Measurements from ENCODE around the gene KCNG4. TPM values are rescaled to one million over a fixed set of nuclear protein-coding genes. Genes with fewer than 3 reads are reported as not detected.

The KCNG4 gene
- total and polyA plus RNA-seq, 4 experiments from 2014 or later: not detected

DNA sequence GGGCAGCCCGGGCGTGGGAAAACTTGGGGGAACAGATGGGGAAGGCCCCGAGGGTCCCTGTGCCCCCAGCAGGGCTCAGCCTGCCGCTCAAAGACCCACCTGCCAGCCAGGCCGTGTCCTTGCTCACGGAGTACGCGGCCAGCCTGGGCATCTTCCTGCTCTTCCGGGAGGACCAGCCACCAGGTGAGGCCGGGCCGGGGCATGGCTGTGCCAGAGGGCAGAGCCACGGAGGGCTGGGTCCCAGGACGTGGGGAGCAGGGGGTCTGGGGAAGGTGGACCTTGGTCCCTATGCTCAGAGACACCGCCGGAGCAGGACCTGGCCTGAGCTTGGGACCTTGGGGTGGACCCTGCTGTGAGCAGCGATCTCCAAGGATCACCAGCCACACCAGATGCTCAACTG is 48.3 kb downstream of the KCNG4 start:
- Histone ChIP-seq H3K4me1 (ENCODE audit: insufficient read depth, low read length) (peaks cover 10% of the 10 kb centered on the region), H3K27ac (ENCODE audit: low read depth, low read length) (no peak overlapping the region)

DNA sequence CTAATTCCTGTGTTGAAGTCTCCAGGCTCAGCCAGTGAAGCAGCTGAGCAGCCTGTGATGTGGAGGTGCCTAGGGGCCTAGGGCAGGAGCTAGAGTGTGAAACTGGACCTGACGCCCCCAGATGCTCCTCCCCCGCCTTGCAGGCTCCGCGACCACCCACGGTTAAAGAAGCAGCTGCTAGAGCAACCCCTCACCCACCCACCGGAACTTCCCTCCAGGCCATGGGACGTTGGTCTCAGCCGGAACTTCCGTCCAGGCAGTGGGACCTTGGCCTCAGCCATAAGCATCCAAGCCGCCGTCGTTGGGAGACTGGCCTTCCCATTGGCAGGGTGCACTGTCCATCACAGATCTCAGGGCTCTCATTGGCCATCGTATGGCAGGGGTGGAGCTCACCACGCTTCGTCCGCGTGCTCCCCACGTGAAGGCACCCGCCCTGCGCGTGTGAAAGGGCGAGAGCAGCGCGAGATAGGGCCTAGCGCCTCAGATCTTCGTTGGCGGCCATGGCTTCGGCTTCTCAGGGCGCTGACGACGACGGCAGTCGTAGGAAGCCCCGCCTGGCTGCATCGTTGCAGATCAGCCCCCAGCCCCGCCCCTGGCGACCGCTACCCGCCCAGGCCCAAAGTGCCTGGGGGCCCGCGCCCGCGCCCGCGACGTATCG is 49.0 kb downstream of the KCNG4 start, which contains the start of gene ADAD2:
Gene ADAD2, plus strand, starts transcription at position 427 of the 658 bp plus-strand sequence. Its CDS starts 74 bp downstream, at position 501.
- H3K9me3 Mint-ChIP-seq: no peaks in the 10 kb centered on the region
- Histone ChIP-seq H3K9me3 (ENCODE audit: control insufficient read depth in 1 of 2, low read length in 2 of 2) (no peaks in the 10 kb centered on the region), H3K4me1 (ENCODE audit: insufficient read depth, low read length) (peaks cover 15% of the 10 kb centered on the region), H3K36me3 (ENCODE audit: insufficient read depth, low read length) (no peaks in the 10 kb centered on the region), H3K27ac (ENCODE audit: low read depth, low read length) (no peak within 1 kb of the TSS), H3K4me3 (ENCODE audit: low read length in 2 of 2) (no peak within 1 kb of the TSS), H3K27me3 (ENCODE audit: insufficient read depth, low read length) (no peaks in the 10 kb centered on the region)
- intact Hi-C loops (cut with micrococcal nuclease): no loop called here
- H3K4me3 Mint-ChIP-seq: no peak within 1 kb of the TSS
- DNase-seq: no peak
- no peaks in the 10 kb centered on the region for H3K27me3 Mint-ChIP-seq
- POLR2A ChIA-PET (ENCODE audit: partially characterized antibody): no interaction called here
- H3K36me3 Mint-ChIP-seq: peaks cover 0 to 3% of the 10 kb centered on the region in 2 donors
- peaks cover 4 to 32% (median 20%) of the 10 kb centered on the region in 4 donors for H3K4me1 Mint-ChIP-seq
- H3K27ac Mint-ChIP-seq: peak within 1 kb of the TSS in 2 of 7 donors; percentile 36 to 65
- CTCF ChIA-PET (ENCODE audit: partially characterized antibody): interaction anchor here (1.2 kb wide), 1 partner anchor 106 kb away, joined by 3 read pairs; no protein-coding TSS in a partner anchor

More for the DNA sequence above, 48.3 kb downstream of the KCNG4 start:
- Histone ChIP-seq H3K27me3 (ENCODE audit: insufficient read depth, low read length) (no peaks in the 10 kb centered on the region), H3K9me3 (ENCODE audit: control insufficient read depth in 1 of 2, low read length in 2 of 2) (no peaks in the 10 kb centered on the region), H3K4me3 (ENCODE audit: low read length in 2 of 2) (no peak overlapping the region), H3K36me3 (ENCODE audit: insufficient read depth, low read length) (no peaks in the 10 kb centered on the region)
- H3K4me3 Mint-ChIP-seq: no peak overlapping the region
- POLR2A ChIA-PET (ENCODE audit: partially characterized antibody): no interaction called here
- intact Hi-C loops (cut with micrococcal nuclease): no loop called here
- H3K27ac Mint-ChIP-seq: no peak overlapping the region
- CTCF ChIA-PET (ENCODE audit: partially characterized antibody): no interaction called here
- DNase-seq: no peak
- no peaks in the 10 kb centered on the region for H3K9me3 Mint-ChIP-seq
- peaks cover 0 to 3% of the 10 kb centered on the region in 2 donors for H3K36me3 Mint-ChIP-seq
- H3K27me3 Mint-ChIP-seq: no peaks in the 10 kb centered on the region
- H3K4me1 Mint-ChIP-seq: peaks cover 3 to 25% (median 17%) of the 10 kb centered on the region in 4 donors

DNA sequence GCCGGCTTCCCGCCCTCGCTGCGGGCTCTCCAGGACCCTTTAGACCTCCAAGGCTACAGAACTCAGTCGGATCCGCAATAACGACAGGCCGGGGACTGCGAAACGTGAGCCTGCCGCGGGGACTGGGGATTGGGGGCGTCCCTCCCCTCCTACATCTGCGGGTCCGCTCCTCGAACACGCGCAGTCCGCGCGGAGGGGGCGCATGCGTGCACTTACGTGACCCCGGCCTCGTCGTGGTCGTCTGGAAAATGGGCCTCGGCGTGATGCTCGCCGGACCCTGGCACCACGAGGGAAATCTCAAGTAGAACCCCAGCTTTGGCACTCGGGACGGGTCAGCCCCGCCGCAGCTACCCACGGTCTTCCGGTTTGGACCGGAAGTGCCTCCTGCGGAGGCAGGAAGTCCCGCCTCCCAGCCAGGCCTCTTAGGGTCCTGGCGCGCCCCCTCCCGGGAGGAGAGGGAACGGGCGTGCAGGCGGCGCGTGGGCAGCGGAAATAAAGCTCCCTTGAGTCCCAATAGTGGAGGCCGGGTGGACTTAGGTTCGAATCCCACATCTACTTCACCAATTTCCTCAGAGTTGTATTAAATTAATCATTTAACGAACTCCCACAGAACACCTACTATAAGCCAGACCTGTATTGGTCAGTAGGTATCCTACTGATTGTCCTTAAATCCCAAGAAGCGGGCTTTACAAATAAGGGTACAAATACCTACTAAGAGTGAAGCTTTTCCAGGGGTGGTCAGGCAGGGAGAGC is 53.0 kb downstream of the KCNG4 start, which contains the start of gene TAF1C:
Gene TAF1C, minus strand, starts transcription at position 373 of the 753 bp plus-strand sequence. CDS start 2,069 bp downstream, outside the sequence.
- Mint-ChIP-seq H3K4me1 (peaks cover 10 to 32% (median 21%) of the 10 kb centered on the region in 4 donors), H3K9me3 (no peaks in the 10 kb centered on the region), H3K36me3 (peaks cover 9 to 20% of the 10 kb centered on the region in 2 donors), H3K27me3 (no peaks in the 10 kb centered on the region), H3K4me3 (peak within 1 kb of the TSS; percentile 91 to 95 (median 93)), H3K27ac (peak within 1 kb of the TSS; percentile 77 to 97 (median 94))
- Histone ChIP-seq H3K36me3 (ENCODE audit: insufficient read depth, low read length) (peaks cover 24% of the 10 kb centered on the region), H3K9me3 (ENCODE audit: control insufficient read depth in 1 of 2, low read length in 2 of 2) (no peaks in the 10 kb centered on the region), H3K27ac (ENCODE audit: low read depth, low read length) (peak within 1 kb of the TSS; percentile 71), H3K4me1 (ENCODE audit: insufficient read depth, low read length) (peaks cover 19% of the 10 kb centered on the region), H3K27me3 (ENCODE audit: insufficient read depth, low read length) (no peaks in the 10 kb centered on the region), H3K4me3 (ENCODE audit: low read length in 2 of 2) (peak within 1 kb of the TSS; percentile 90 to 98)
- DNase-seq: peak; percentile 83 to 88 (median 86)
- intact Hi-C loops (cut with micrococcal nuclease): loop anchor here (1.0 to 5.0 kb wide), 5 partner anchors 42 to 840 kb away; partner anchors contain the start of genes DNAAF1, HSBP1, HSDL1 and KIAA0513
- ChIA-PET POLR2A (ENCODE audit: partially characterized antibody) (interaction anchor here (0.6 to 2.3 kb wide), 10 partner anchors 9 to 379 kb away, joined by 3 to 36 read pairs (median 4); partner anchors contain the start of genes DNAAF1, HSBP1, HSDL1 and MBTPS1), CTCF (ENCODE audit: partially characterized antibody) (interaction anchor here (0.6 to 3.3 kb wide), 35 partner anchors 9 to 378 kb away, joined by 3 to 55 read pairs (median 4); partner anchors contain the start of genes DNAAF1, HSDL1 and MBTPS1)

DNA sequence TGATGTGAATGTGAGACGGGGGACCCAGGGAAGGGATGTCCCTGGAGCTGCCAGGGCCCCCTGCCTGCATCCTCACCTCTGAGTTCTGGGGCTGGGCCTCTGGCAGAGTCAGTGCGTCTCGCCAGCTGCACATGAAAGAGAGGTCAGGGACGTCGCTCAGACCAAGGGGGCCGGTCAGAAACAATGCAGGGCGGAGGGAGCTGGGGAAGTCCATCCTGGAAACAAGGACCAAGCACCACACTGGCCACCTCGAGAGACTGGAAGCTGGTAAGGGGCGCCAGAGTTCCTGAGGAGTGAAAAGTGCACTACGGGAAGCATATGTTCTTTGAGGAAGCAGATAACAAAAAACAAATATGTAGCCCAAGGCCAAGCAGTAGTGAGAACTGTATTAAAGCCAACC is 55.0 kb downstream of the KCNG4 start:
- intact Hi-C loops (cut with micrococcal nuclease): loop anchor here (5.0 kb wide), 1 partner anchor 843 kb away; the partner anchor contains the start of gene KIAA0513
- Mint-ChIP-seq H3K4me1 (peaks cover 10 to 32% (median 21%) of the 10 kb centered on the region in 4 donors), H3K27me3 (no peaks in the 10 kb centered on the region), H3K27ac (peak overlapping the region in 6 of 7 donors; percentile 14 to 89 (median 52)), H3K36me3 (peaks cover 16 to 28% of the 10 kb centered on the region in 2 donors), H3K9me3 (no peaks in the 10 kb centered on the region), H3K4me3 (peak overlapping the region; percentile 81 to 95 (median 93))
- H3K27me3 ChIP-seq (ENCODE audit: insufficient read depth, low read length): no peaks in the 10 kb centered on the region
- peaks cover 19% of the 10 kb centered on the region for H3K4me1 ChIP-seq (ENCODE audit: insufficient read depth, low read length)
- POLR2A ChIA-PET (ENCODE audit: partially characterized antibody): no interaction called here
- H3K27ac ChIP-seq (ENCODE audit: low read depth, low read length): no peak overlapping the region
- H3K9me3 ChIP-seq (ENCODE audit: control insufficient read depth in 1 of 2, low read length in 2 of 2): no peaks in the 10 kb centered on the region
- H3K4me3 ChIP-seq (ENCODE audit: low read length in 2 of 2): no peak overlapping the region
- H3K36me3 ChIP-seq (ENCODE audit: insufficient read depth, low read length): peaks cover 38% of the 10 kb centered on the region
- CTCF ChIA-PET (ENCODE audit: partially characterized antibody): interaction anchor here (1.8 to 2.5 kb wide), 2 partner anchors 9 to 101 kb away, joined by 6 to 8 read pairs; no protein-coding TSS in a partner anchor
- no peak for DNase-seq

DNA sequence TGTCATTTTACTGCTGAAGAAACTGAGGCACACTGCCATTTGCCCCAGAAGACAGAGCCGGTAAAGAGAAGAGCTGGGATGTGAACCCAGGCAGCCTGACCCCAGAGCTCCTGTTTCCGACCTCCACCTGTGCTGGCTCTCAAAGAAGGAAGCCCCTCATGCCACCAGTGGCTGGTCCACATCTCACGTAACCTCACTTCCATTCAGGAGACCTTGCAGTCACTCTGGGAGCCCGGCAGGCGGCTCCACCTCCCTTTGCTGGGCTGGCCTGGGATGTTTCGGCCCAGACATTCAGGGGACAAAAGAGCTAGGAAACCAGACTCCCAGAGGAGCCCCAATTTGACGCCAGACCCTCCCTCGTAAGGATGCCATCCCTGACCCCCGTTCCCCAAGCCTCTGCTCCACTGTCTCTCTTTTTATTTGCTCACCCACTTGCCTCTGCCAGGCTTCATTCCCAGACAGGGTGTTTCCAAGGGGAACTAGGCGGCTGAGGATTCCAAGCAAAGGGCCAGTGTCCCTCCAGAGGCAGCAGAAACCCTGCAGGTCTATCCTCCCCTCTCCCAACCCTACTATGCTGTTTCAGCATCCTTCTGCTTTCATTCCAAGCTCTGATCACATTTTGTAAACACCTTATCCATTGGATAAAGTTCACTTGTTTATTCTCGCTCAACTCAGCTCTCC is 55.8 kb downstream of the KCNG4 start:
- H3K9me3 ChIP-seq (ENCODE audit: control insufficient read depth in 1 of 2, low read length in 2 of 2): no peaks in the 10 kb centered on the region
- Mint-ChIP-seq H3K36me3 (peaks cover 16 to 30% of the 10 kb centered on the region in 2 donors), H3K27me3 (no peaks in the 10 kb centered on the region), H3K4me1 (peaks cover 10 to 32% (median 21%) of the 10 kb centered on the region in 4 donors), H3K4me3 (peak overlapping the region in 1 of 8 donors; percentile 15), H3K9me3 (no peaks in the 10 kb centered on the region), H3K27ac (peak overlapping the region in 1 of 7 donors; percentile 67)
- POLR2A ChIA-PET (ENCODE audit: partially characterized antibody): no interaction called here
- H3K36me3 ChIP-seq (ENCODE audit: insufficient read depth, low read length): peaks cover 38% of the 10 kb centered on the region
- intact Hi-C loops (cut with micrococcal nuclease): no loop called here
- peaks cover 19% of the 10 kb centered on the region for H3K4me1 ChIP-seq (ENCODE audit: insufficient read depth, low read length)
- CTCF ChIA-PET (ENCODE audit: partially characterized antibody): interaction anchor here (1.8 to 2.5 kb wide), 2 partner anchors 9 to 100 kb away, joined by 6 to 8 read pairs; no protein-coding TSS in a partner anchor
- no peak overlapping the region for H3K4me3 ChIP-seq (ENCODE audit: low read length in 2 of 2)
- no peaks in the 10 kb centered on the region for H3K27me3 ChIP-seq (ENCODE audit: insufficient read depth, low read length)
- H3K27ac ChIP-seq (ENCODE audit: low read depth, low read length): no peak overlapping the region
- DNase-seq: no peak

DNA sequence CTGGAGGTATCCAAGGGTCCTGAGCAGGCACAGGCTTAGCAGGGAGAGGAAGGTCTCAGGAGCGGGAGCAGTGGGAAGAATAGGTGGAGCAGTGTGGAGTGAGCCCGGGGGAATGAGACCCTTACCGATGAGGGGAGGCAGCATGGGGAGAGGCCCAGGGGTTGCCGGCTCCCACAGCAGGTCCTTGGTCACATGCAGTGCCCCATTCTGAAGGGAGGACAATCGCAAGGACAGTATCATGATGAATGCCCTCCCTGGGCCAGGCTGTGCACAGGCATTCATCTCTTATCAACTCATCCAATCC is 56.3 kb downstream of the KCNG4 start:
- H3K4me3 Mint-ChIP-seq: no peak overlapping the region
- ChIA-PET POLR2A (ENCODE audit: partially characterized antibody) (no interaction called here), CTCF (ENCODE audit: partially characterized antibody) (interaction anchor here (1.8 to 2.5 kb wide), 2 partner anchors 8 to 99 kb away, joined by 6 to 8 read pairs; no protein-coding TSS in a partner anchor)
- H3K27me3 Mint-ChIP-seq: no peaks in the 10 kb centered on the region
- Histone ChIP-seq H3K36me3 (ENCODE audit: insufficient read depth, low read length) (peaks cover 42% of the 10 kb centered on the region), H3K4me1 (ENCODE audit: insufficient read depth, low read length) (peaks cover 19% of the 10 kb centered on the region), H3K27me3 (ENCODE audit: insufficient read depth, low read length) (no peaks in the 10 kb centered on the region), H3K9me3 (ENCODE audit: control insufficient read depth in 1 of 2, low read length in 2 of 2) (no peaks in the 10 kb centered on the region), H3K27ac (ENCODE audit: low read depth, low read length) (no peak overlapping the region), H3K4me3 (ENCODE audit: low read length in 2 of 2) (no peak overlapping the region)
- intact Hi-C loops (cut with micrococcal nuclease): no loop called here
- H3K27ac Mint-ChIP-seq: no peak overlapping the region
- H3K4me1 Mint-ChIP-seq: peaks cover 10 to 32% (median 21%) of the 10 kb centered on the region in 4 donors
- no peaks in the 10 kb centered on the region for H3K9me3 Mint-ChIP-seq
- peaks cover 16 to 35% of the 10 kb centered on the region in 2 donors for H3K36me3 Mint-ChIP-seq
- no peak for DNase-seq
